Smooth muscle cell of bladder (primary cell): Measurements from ENCODE around the gene DHX34. TPM values are rescaled to one million over a fixed set of nuclear protein-coding genes. Genes with fewer than 3 reads are reported as not detected.

ENCODE experiments used
- total RNA-seq: library from RNA; depleted of rRNA; stranded (reverse); fragments of >200 nt; gene quantifications from 2 replicates; pipeline ENCODE4 v1.2.3, GENCODE V29; 2014

DHX34 gene
- 5.0 and 6.2 TPM in 2 replicates for total RNA-seq

GRCh38 chr19:47348819-47349795, at the start of gene DHX34:
DHX34 (plus strand) TSS chr19:47349315; CDS start chr19:47353031, 3,716 bp downstream.

GRCh38 chr19:47309608-47310007, 39.5 kb upstream of the DHX34 start, which contains the start of gene C5AR1:
C5AR1 (plus strand) TSS chr19:47309861; CDS start chr19:47309896, 35 bp downstream.

GRCh38 chr19:47331931-47332547, 17.1 kb upstream of the DHX34 start, which contains the start of gene C5AR2:
C5AR2 (plus strand) TSS chr19:47332175; CDS start chr19:47340800, 8,625 bp downstream.

GRCh38 chr19:47419030-47419783, 70.1 kb downstream of the DHX34 start, which contains the start of gene MEIS3:
MEIS3 (minus strand) TSS chr19:47419527; CDS start chr19:47419081, 446 bp downstream.

Other genes with a start within 250 kb of the DHX34 start
- gene ZC3H4, start 235.5 kb upstream of the DHX34 start, total RNA-seq = 7.5 and 9.8 TPM in 2 replicates
- gene SAE1, start 218.5 kb upstream of the DHX34 start, total RNA-seq = 115 and 116 TPM in 2 replicates
- 11.7 and 16.5 TPM in 2 replicates for gene BBC3, start 118.1 kb upstream of the DHX34 start, total RNA-seq
- 5.4 and 7.9 TPM in 2 replicates for gene CCDC9, start 92.8 kb upstream of the DHX34 start, total RNA-seq
- gene INAFM1, start 74.4 kb upstream of the DHX34 start, total RNA-seq = 2.6 and 4.4 TPM in 2 replicates
- 0.09 TPM in 1 of 2 replicates, not detected in the other for gene C5AR1, start 39.5 kb upstream of the DHX34 start, total RNA-seq
- 0.14 and 0.18 TPM in 2 replicates for gene C5AR2, start 17.1 kb upstream of the DHX34 start, total RNA-seq
- gene MEIS3, start 70.2 kb downstream of the DHX34 start, total RNA-seq = 81.5 and 86.7 TPM in 2 replicates
- gene SLC8A2, start 122.6 kb downstream of the DHX34 start, total RNA-seq = 0.18 TPM in 1 of 2 replicates, not detected in the other
- gene KPTN, start 134.9 kb downstream of the DHX34 start, total RNA-seq = 4.1 and 4.3 TPM in 2 replicates
- 50.0 and 54.6 TPM in 2 replicates for gene NAPA, start 165.7 kb downstream of the DHX34 start, total RNA-seq
- 0.28 TPM in 2 replicates for gene ZNF541, start 223.8 kb downstream of the DHX34 start, total RNA-seq